HG02970 (cell line): ENCODE measurements around the gene MAP3K8.

ENCODE experiments used
- ATAC-seq: cut with Tn5 transposase; IDR thresholded peaks from one replicate; pipeline ENCODE4 v1.9.1; 2021; ENCODE audit warnings: mild to moderate bottlenecking, moderate library complexity, moderate number of reproducible peaks; ENCODE audit not compliant: unreplicated experiment, low FRiP score

The MAP3K8 gene

GRCh38 chr10:30433730-30434272, at the start of gene MAP3K8:
MAP3K8 (plus strand) TSS chr10:30434184; CDS start chr10:30438939, 4,755 bp downstream.
- peak; percentile 55 for ATAC-seq

GRCh38 chr10:30384701-30385201, 49.2 kb upstream of the MAP3K8 start:
- no peak for ATAC-seq

GRCh38 chr10:30386801-30387588, 47.0 kb upstream of the MAP3K8 start:
- no peak for ATAC-seq

GRCh38 chr10:30387646-30388243, 46.2 kb upstream of the MAP3K8 start:
- ATAC-seq: no peak

GRCh38 chr10:30389543-30389942, 44.4 kb upstream of the MAP3K8 start:
- ATAC-seq: no peak

- no peak for ATAC-seq
Measured at GRCh38 chr10:30390207-30390606, 43.8 kb upstream of the MAP3K8 start.

GRCh38 chr10:30391266-30391665, 42.7 kb upstream of the MAP3K8 start:
- ATAC-seq: no peak

GRCh38 chr10:30392564-30392990, 41.4 kb upstream of the MAP3K8 start:
- ATAC-seq: no peak

- no peak for ATAC-seq
Measured at GRCh38 chr10:30396293-30396692, 37.7 kb upstream of the MAP3K8 start.

GRCh38 chr10:30396698-30397097, 37.3 kb upstream of the MAP3K8 start:
- ATAC-seq: no peak

GRCh38 chr10:30398193-30398592, 35.8 kb upstream of the MAP3K8 start:
- no peak for ATAC-seq

GRCh38 chr10:30398788-30399187, 35.2 kb upstream of the MAP3K8 start:
- no peak for ATAC-seq

GRCh38 chr10:30403494-30403893, 30.5 kb upstream of the MAP3K8 start:
- ATAC-seq: no peak

- ATAC-seq: no peak
Measured at GRCh38 chr10:30404540-30404939, 29.4 kb upstream of the MAP3K8 start.

- no peak for ATAC-seq
Measured at GRCh38 chr10:30411263-30411662, 22.7 kb upstream of the MAP3K8 start.

GRCh38 chr10:30412901-30413300, 21.1 kb upstream of the MAP3K8 start:
- no peak for ATAC-seq

- ATAC-seq: no peak
Measured at GRCh38 chr10:30413996-30414576, 19.9 kb upstream of the MAP3K8 start.

GRCh38 chr10:30415593-30415992, 18.4 kb upstream of the MAP3K8 start:
- ATAC-seq: no peak

- no peak for ATAC-seq
Measured at GRCh38 chr10:30417301-30417700, 16.7 kb upstream of the MAP3K8 start.

- no peak for ATAC-seq
Measured at GRCh38 chr10:30420266-30420665, 13.7 kb upstream of the MAP3K8 start.

GRCh38 chr10:30420766-30421165, 13.2 kb upstream of the MAP3K8 start:
- ATAC-seq: no peak
